Measurements from ENCODE around the gene PCSK6. TPM values are rescaled to one million over a fixed set of nuclear protein-coding genes. Genes with fewer than 3 reads are reported as not detected.
"Not testable (repeated sequence)": the region's sequence is repeated elsewhere in the genome, so short reads cannot be mapped to it uniquely, and the experiment has no call there.

Gene PCSK6
- polyA plus RNA-seq, 1 donor = 9.8 TPM

- DNase-seq = no peak
Observed at GRCh38 chr15:101428758-101429157, 60.7 kb downstream of the PCSK6 start.

- no peak for DNase-seq
Observed at GRCh38 chr15:101427606-101428487, 61.7 kb downstream of the PCSK6 start.

DNA sequence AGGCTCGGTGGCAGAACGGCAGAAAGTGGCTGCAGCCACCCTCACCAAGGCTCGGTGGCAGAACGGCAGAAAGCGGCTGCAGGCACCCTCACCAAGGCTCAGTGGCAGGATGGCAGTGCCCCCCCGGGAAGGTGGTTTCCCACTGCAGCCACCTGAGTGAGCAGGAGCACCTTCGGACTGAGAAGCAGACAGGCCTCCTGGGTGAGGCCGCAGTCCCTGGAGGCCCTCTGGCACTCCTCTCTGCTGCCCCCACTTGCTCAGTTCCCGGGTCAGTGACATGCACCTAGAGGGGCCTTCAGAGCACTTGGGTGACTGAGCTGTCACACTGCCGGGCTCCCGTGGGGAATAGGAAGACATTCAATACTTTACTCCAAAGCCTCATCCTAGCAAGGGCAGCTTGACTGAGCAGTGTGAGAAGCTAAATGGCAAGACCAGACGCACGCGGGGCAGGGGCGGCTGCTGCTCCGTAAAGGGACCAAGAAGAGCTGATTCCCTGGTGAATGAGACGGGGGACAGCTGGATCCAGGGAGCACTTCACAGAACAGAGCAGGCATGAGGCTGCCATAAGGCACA, 62.7 kb downstream of the PCSK6 start:
- DNase-seq = no peak

GRCh38 chr15:101425787-101426365, 63.6 kb downstream of the PCSK6 start:
- no peak for DNase-seq

- DNase-seq = no peak
Observed at GRCh38 chr15:101424984-101425383, 64.5 kb downstream of the PCSK6 start.

DNA sequence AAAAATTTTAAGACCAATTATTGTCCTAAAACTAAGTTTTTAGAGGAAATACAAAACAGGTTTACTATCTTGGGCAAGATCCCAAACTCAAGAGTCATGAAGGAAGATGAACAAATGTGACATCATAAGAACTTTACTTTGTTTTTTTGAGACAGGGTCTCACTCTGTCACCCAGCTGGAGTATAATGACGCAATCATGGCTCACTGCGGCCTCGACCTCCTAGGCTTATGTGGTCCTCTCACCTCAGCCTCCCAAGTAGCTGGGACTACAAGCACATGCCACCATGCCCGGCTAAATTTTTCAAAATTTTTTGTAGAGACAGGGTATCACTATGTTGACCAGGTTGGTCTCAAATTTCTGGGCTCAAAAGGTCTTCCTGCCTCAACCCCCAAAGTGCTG, 69.3 kb downstream of the PCSK6 start:
- DNase-seq = no peak

- not testable (repeated sequence) for DNase-seq
Observed at GRCh38 chr15:101416475-101416874, 73.0 kb downstream of the PCSK6 start.

DNA sequence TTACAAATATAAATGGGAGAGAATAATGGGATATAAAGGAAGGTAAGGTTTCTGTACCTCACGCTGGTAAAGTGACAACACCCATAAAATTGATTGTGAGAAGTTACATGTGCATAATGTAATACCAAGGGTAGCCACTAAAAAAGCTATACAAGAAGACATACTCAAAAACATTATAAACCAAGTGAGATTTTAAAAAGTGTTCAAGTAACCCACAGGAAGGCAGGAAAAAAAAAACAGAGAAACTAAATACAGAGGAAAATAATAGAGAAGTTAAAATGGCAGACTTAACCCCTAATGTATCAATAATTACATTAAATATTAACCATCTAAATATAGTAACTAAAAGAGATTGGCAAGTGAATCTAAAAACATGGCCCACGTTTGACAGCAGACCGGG, 76.3 kb downstream of the PCSK6 start:
- DNase-seq = no peak

DNA sequence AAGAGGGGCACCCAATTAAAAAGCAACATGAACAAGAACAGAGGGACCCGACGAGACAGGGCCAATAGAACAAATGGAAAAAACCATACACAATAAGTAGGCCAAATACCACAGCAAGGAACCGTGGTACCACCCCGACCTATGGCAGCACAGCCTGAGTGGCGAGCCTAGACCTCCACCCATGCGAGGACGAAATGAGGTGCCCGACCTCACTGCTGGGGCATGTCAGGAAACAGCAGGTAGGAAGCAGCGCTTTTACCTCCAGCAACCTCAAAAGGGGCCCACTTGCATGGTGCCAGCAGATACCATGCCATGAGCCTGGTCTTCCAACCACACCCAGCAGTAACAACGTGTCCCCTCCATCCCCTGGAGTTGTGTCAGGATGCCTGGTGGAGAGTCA, 77.9 kb downstream of the PCSK6 start:
- no peak for DNase-seq

DNA sequence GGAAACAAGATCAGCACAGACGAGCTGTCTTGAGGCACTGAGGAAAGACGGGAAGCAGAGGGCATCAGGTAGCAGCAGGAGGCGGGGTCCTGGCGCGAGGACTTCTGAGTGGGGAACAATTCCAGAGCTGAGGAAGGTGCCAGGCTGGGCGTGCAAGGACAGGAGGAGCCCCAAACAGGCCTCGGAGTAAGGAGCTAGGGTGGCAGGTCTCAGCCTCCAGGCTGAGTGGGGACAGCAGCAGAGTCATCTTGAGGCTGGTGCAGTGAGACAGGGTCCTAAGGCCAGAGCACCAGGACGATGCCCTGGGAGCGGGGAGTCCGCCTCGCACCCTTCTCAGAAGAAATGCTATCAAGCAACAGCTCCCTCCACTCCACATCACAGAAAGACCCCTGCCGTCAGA, 78.4 kb downstream of the PCSK6 start:
- DNase-seq = no peak

DNA sequence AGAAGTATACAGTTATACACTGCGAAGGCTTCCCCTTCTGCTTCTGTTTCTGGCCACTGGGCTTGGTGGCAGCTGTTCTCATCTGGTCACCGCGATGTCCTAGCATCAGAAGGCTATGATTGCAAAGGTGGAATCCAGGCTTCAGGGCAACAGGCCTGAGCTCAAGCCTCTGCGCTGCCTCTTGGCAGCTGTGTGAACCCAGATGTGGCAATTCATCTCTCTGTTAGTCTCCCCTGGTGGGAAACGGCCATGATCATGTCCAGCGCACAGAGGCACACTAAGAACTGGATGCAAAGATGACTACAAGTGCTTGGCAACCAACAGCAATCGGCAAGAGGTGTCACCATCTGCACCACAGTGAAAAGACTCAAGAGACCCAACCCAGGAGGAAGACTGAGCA, 78.9 kb downstream of the PCSK6 start:
- DNase-seq = no peak

- DNase-seq = no peak
Observed at GRCh38 chr15:101409621-101410020, 79.9 kb downstream of the PCSK6 start.

DNA sequence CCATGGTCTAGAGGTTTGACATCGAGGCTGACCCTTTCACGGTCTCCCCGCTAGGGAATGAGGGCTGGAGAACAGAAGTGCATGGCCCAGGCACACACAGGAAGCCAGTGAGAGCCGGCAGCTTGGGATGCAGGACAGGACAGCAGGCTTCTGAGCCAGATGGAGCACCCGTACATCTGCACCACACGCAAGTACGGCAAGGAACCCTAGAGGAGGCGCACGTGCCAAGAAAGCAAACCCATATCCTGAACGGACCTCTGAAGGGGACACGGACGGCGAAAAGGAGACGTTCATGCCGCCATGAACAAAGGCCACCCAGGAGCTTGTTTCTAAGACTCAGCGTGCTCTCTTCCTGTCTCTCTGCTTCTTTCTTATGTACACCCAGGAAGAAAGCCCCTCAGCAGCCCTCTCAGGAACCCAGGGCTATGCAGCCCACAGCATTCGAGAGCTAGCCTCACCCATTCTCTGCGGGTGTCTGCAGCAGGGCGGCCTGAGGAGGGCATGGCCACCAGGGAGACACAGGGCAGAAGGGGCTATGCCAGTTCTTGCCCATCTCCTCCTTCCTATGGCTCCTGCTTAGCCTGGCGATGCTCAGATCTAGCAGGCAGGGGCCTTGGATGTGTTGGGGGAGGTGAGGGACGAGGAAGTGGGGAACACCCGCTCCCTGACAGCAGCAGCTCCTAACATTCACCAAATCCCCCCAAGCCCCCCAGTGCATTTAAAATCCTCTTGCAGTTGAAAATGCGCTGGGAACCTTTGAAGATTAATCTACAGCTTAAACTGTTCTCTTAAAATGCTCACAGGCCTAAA, 81.3 kb downstream of the PCSK6 start:
- no peak for DNase-seq

- DNase-seq = no peak
Observed at GRCh38 chr15:101407439-101407838, 82.1 kb downstream of the PCSK6 start.

GRCh38 chr15:101406526-101407195, 82.8 kb downstream of the PCSK6 start:
- no peak for DNase-seq

GRCh38 chr15:101406036-101406435, 83.5 kb downstream of the PCSK6 start:
- DNase-seq = no peak

DNA sequence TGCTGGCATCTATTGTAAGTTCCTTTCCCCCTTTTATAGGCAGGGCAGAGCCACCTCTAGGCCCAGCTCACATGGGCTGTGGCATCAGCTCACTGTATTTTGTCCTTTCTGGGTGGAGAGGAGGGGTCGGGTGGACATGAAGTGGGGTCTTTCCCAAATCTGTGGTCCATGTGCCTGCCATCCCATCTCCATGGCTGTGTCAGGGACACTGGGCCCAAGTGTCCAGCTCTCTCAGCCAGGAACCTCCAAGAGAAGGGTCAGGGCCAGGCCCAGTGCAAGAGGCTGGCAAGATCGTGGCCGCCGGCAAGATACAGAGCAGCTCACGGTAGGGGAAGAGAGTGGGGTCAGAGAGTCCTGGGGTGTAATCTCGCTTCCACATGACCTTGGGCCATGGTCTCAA, 85.3 kb downstream of the PCSK6 start:
- no peak for DNase-seq

GRCh38 chr15:101402883-101403282, 86.6 kb downstream of the PCSK6 start:
- DNase-seq = not testable (repeated sequence)

- DNase-seq = no peak
Observed at GRCh38 chr15:101401286-101401685, 88.2 kb downstream of the PCSK6 start.

GRCh38 chr15:101399431-101399830, 90.1 kb downstream of the PCSK6 start:
- no peak for DNase-seq

GRCh38 chr15:101398247-101398646, 91.3 kb downstream of the PCSK6 start:
- no peak for DNase-seq

GRCh38 chr15:101397521-101398003, 91.9 kb downstream of the PCSK6 start:
- DNase-seq = no peak

Measured in hindlimb muscle (tissue), 1 donor.